Measurements from ENCODE around the gene APEH. TPM values are rescaled to one million over a fixed set of nuclear protein-coding genes. Genes with fewer than 3 reads are reported as not detected.

APEH gene
- total and polyA plus RNA-seq, 9 of the 15 experiments (the other 6 are each of a cell fraction or from before 2014, with no cell fraction given) = 70.9 to 177 (median 117) TPM

DNA sequence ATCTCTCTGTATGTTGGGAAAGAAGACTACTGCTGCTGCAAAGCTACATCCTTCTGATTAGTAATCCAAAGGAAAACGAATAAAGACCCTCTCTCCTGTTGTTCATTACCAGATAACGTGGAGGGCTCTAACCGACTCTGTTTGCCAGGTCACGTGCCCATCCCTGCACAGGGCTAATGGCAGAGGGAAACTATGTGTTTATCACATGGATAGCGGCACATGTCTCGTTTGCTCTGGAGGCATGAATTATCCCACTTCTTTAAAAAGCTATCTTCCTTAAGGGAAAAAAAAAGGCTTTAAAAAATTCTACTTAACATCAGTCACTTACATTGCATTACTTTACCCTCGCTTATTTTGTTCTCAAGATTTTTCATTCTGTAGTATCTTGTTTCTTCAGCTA is 32.9 kb upstream of the APEH start (continued):
- TF ChIP-seq ZNF740 (CRISPR knock-in tag; IDR thresholded peaks at IDR 0.05) (no peak), ZNF740 (tag; IDR thresholded peaks at IDR 0.05) (no peak), ZC3H8 (IDR thresholded peaks at IDR 0.05) (no peak), LARP7 (IDR thresholded peaks at IDR 0.05) (no peak), GTF2F1 (IDR thresholded peaks at IDR 0.05; ENCODE audit: low read depth, low read length) (no peak), NCOA1 (IDR thresholded peaks at IDR 0.05; ENCODE audit: low read depth) (no peak), KAT7 (CRISPR knock-in tag; IDR thresholded peaks at IDR 0.05; ENCODE audit: borderline replicate concordance) (no peak)
- TF ChIP-seq, protein P1, sequence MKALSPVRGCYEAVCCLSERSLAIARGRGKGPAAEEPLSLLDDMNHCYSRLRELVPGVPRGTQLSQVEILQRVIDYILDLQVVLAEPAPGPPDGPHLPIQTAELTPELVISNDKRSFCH (CRISPR knock-in tag; IDR thresholded peaks at IDR 0.05) = no peak
- TF ChIP-seq, protein P1 (tag; IDR thresholded peaks at IDR 0.05) = no peak

GRCh38 chr3:49641921-49642707 is 32.0 kb upstream of the APEH start:
- ATAC-seq (no peak), FAIRE-seq (no peak), DNase-seq (ENCODE audit: extremely low read depth in 1 of 4, low spot score in 3 of 4) (no peak)
- Histone ChIP-seq H3K4me3 (no peak overlapping the region), H2AFZ (ENCODE audit: low read depth, low read length) (no peak overlapping the region), H3K4me1 (replicated peaks in 1 of 2; ENCODE audit: control insufficient read depth in 2 of 2, insufficient read depth in 2 of 2, low read length in 2 of 2) (peaks cover 13 to 18% of the 10 kb centered on the region in 2 experiments; a peak in 3 of 5 replicates), H3K79me2 (ENCODE audit: control insufficient read depth, insufficient read depth, low read length) (no peaks in the 10 kb centered on the region), H3K27ac (ENCODE audit: extremely low read depth, low read depth, low read length) (no peak overlapping the region), H3K9me3 (replicated peaks; ENCODE audit: control insufficient read depth, insufficient read depth, low read depth, low read length) (no peaks in the 10 kb centered on the region), H3K9ac (ENCODE audit: insufficient read depth in 1 of 2, low read depth in 2 of 2, low read length in 2 of 2) (no peak overlapping the region), H3K36me3 (ENCODE audit: control insufficient read depth, insufficient read depth, low read length) (no peaks in the 10 kb centered on the region), H3K4me2 (ENCODE audit: insufficient read depth, low read length) (no peak overlapping the region), H4K20me1 (replicated peaks; ENCODE audit: control insufficient read depth, insufficient read depth, low read length) (no peaks in the 10 kb centered on the region), H3K27me3 (ENCODE audit: control insufficient read depth in 2 of 2, insufficient read depth in 2 of 2, low read length in 2 of 2) (no peaks in the 10 kb centered on the region), H3K9me1 (ENCODE audit: control insufficient read depth, insufficient read depth, low read length) (no peaks in the 10 kb centered on the region)
- POLR2A ChIA-PET = no interaction called here
- in situ Hi-C loops (cut with MboI) = no loop called here
- 76% methylated on average over 13 of the region's 14 CpGs for WGBS (ENCODE audit: insufficient coverage, low coverage, missing lambda C conversion rate)
- BruUV-seq (replicated peaks) = no TSS peak
- intact Hi-C loops (cut with micrococcal nuclease) = no loop called here
- CTCF ChIA-PET (ENCODE audit: low intra/inter-chr PET ratio) = no interaction called here
- no peak for TF ChIP-seq GATA2 (CRISPR knock-in tag; IDR thresholded peaks at IDR 0.05)
- TF ChIP-seq ZBTB8A (IDR thresholded peaks at IDR 0.05; ENCODE audit: partially characterized antibody) = no peak
- TF ChIP-seq MEIS2 (IDR thresholded peaks at IDR 0.05; ENCODE audit: partially characterized antibody) = no peak
- TF ChIP-seq, protein P2, sequence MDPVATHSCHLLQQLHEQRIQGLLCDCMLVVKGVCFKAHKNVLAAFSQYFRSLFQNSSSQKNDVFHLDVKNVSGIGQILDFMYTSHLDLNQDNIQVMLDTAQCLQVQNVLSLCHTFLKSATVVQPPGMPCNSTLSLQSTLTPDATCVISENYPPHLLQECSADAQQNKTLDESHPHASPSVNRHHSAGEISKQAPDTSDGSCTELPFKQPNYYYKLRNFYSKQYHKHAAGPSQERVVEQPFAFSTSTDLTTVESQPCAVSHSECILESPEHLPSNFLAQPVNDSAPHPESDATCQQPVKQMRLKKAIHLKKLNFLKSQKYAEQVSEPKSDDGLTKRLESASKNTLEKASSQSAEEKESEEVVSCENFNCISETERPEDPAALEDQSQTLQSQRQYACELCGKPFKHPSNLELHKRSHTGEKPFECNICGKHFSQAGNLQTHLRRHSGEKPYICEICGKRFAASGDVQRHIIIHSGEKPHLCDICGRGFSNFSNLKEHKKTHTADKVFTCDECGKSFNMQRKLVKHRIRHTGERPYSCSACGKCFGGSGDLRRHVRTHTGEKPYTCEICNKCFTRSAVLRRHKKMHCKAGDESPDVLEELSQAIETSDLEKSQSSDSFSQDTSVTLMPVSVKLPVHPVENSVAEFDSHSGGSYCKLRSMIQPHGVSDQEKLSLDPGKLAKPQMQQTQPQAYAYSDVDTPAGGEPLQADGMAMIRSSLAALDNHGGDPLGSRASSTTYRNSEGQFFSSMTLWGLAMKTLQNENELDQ (CRISPR knock-in tag; IDR thresholded peaks at IDR 0.05; ENCODE audit: borderline replicate concordance) = no peak
- TF ChIP-seq ATF7 (IDR thresholded peaks at IDR 0.05) = no peak
